Neuronal stem cell (in vitro differentiated cells): Measurements from ENCODE around the gene TPRG1.

Experiments
- DNase-seq: peaks from one replicate; pipeline ENCODE4 v3.0.0-alpha.2; 2013; ENCODE audit warnings: low spot score
- H2AFZ ChIP-seq: one replicate; pipeline ENCODE4 v1.6.1; 2013; ENCODE audit warnings: mild to moderate bottlenecking, low read length, inconsistent platforms
- H2AK5ac ChIP-seq: 2 replicates; pipeline ENCODE4 v1.6.1; 2013; ENCODE audit warnings: low read depth, mild to moderate bottlenecking, inconsistent platforms, low read length, moderate library complexity, mixed read lengths
- H2BK120ac ChIP-seq: 2 replicates; pipeline ENCODE4 v1.6.1; 2013; ENCODE audit warnings: low read depth, mild to moderate bottlenecking, inconsistent platforms, low read length, moderate library complexity, mixed read lengths
- H2BK12ac ChIP-seq: one replicate; pipeline ENCODE4 v1.6.1; 2013; ENCODE audit warnings: low read length, inconsistent platforms
- H2BK15ac ChIP-seq: 2 replicates; pipeline ENCODE4 v1.6.1; 2013; ENCODE audit warnings: mild to moderate bottlenecking, low read length, inconsistent platforms, mixed read lengths
- H2BK5ac ChIP-seq: one replicate; pipeline ENCODE4 v1.6.1; 2013; ENCODE audit warnings: inconsistent platforms, mild to moderate bottlenecking, low read length, moderate library complexity
- H3K14ac ChIP-seq: one replicate; pipeline ENCODE4 v1.6.1; 2013; ENCODE audit warnings: low read length, inconsistent platforms
- H3K18ac ChIP-seq: 2 replicates; pipeline ENCODE4 v1.6.1; 2013; ENCODE audit warnings: low read length, inconsistent platforms
- H3K23ac ChIP-seq: 2 replicates; pipeline ENCODE4 v1.6.1; 2013; ENCODE audit warnings: low read depth, mild to moderate bottlenecking, mixed read lengths, low read length, inconsistent platforms; ENCODE audit not compliant: poor library complexity
- H3K27ac ChIP-seq: replicated peaks from 3 replicates; pipeline ENCODE4 v1.5.1; 2013; ENCODE audit warnings: low read length, inconsistent platforms
- H3K27me3 ChIP-seq, 3 experiments: 2 replicates each; pipeline ENCODE4 v1.6.1; 2013; ENCODE audit warnings: low read length in 3 of 3, mild to moderate bottlenecking in 2 of 3, inconsistent platforms in 1 of 3, low read depth in 1 of 3, mixed read lengths in 1 of 3, moderate library complexity in 1 of 3; ENCODE audit not compliant: control insufficient read depth in 3 of 3, insufficient read depth in 3 of 3
- H3K36me3 ChIP-seq, 2 donors: replicated peaks in 1 of 2; 2 replicates each; pipeline ENCODE4 v1.6.1; 2013; ENCODE audit warnings: low read length in 2 of 2; ENCODE audit not compliant: control insufficient read depth in 2 of 2, insufficient read depth in 2 of 2
- H3K4ac ChIP-seq: 2 replicates; pipeline ENCODE4 v1.6.1; 2013; ENCODE audit warnings: inconsistent platforms, mild to moderate bottlenecking, low read length, moderate library complexity
- H3K4me1 ChIP-seq, 2 donors: 1 replicate in 1 of 2; 2 replicates in 1 of 2; pipeline ENCODE4 v1.6.1; 2013; ENCODE audit warnings: low read length in 2 of 2, low read depth in 1 of 2; ENCODE audit not compliant: control insufficient read depth in 2 of 2, insufficient read depth in 1 of 2
- H3K4me2 ChIP-seq: one replicate; pipeline ENCODE4 v1.6.1; 2013; ENCODE audit warnings: mild to moderate bottlenecking, low read length, inconsistent platforms; ENCODE audit not compliant: insufficient read depth, poor library complexity, severe bottlenecking
- H3K4me3 ChIP-seq, 2 donors: 2 replicates each; pipeline ENCODE4 v1.5.1; 2013; ENCODE audit warnings: low read length in 2 of 2, mild to moderate bottlenecking in 2 of 2, inconsistent platforms in 1 of 2, moderate library complexity in 1 of 2
- H3K79me1 ChIP-seq: one replicate; pipeline ENCODE4 v1.6.1; 2013; ENCODE audit warnings: low read depth, mild to moderate bottlenecking, inconsistent platforms, low read length, moderate library complexity
- H3K9ac ChIP-seq: one replicate; pipeline ENCODE4 v1.6.1; 2013; ENCODE audit warnings: mild to moderate bottlenecking, low read depth, low read length, inconsistent platforms; ENCODE audit not compliant: poor library complexity
- H3K9me3 ChIP-seq, 2 donors: replicated peaks in 1 of 2; 2 replicates each; pipeline versions ENCODE3 to v1.6.1; 2013; ENCODE audit warnings: low read length in 2 of 2, mild to moderate bottlenecking in 2 of 2, inconsistent platforms in 1 of 2, low read depth in 1 of 2, mixed read lengths in 1 of 2, moderate library complexity in 1 of 2; ENCODE audit not compliant: control insufficient read depth in 2 of 2, insufficient read depth in 1 of 2
- H4K8ac ChIP-seq: one replicate; pipeline ENCODE4 v1.6.1; 2013; ENCODE audit warnings: low read depth, mild to moderate bottlenecking, inconsistent platforms, low read length, moderate library complexity
- H4K91ac ChIP-seq: one replicate; pipeline ENCODE4 v1.6.1; 2013; ENCODE audit warnings: low read length, low read depth, mild to moderate bottlenecking, inconsistent platforms; ENCODE audit not compliant: poor library complexity
- WGBS, 2 donors: extraction: QIAGEN DNeasy Blood & Tissue Kit; methylation state at CpG; one replicate each; pipeline ENCODE4 v1.1.7; 2013; ENCODE audit warnings: missing lambda C conversion rate in 2 of 2, mixed read lengths in 1 of 2; ENCODE audit not compliant: insufficient read length in 2 of 2, insufficient replicate concordance in 1 of 2; ENCODE audit errors: extremely low coverage in 2 of 2; 5-methylcytosine and 5-hydroxymethylcytosine counted together

The TPRG1 gene

DNA sequence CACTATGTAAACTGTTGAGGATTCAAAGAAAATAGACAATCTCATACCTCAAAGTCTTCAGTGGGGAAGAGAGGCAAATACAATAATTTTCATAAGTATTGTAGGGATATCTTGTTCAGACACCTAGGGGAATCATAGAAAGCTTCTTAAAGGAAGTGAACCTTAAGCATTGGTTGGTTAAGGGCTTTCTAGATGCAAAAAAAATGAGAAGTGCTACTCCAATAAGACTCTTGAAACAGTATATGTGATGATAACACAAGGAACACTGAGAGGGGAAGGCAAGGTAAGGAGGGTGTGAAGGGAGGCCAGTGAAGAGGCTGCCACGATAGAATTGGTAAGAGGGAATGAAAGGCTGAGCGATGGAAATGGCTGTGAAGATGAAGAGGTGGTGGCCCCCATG is 104.1 kb downstream of the TPRG1 start:
- Histone ChIP-seq H3K27me3 (no peaks in the 10 kb centered on the region), H3K9ac (no peak overlapping the region), H4K8ac (no peak overlapping the region), H3K14ac (no peak overlapping the region), H3K4ac (no peak overlapping the region), H3K4me1 (no peaks in the 10 kb centered on the region), H3K18ac (no peak overlapping the region), H3K79me1 (no peaks in the 10 kb centered on the region), H4K91ac (no peak overlapping the region), H2AK5ac (no peak overlapping the region), H3K23ac (no peak overlapping the region), H2AFZ (no peak overlapping the region), H2BK12ac (no peak overlapping the region), H3K27ac (no peak overlapping the region), H3K4me3 (no peak overlapping the region), H3K4me2 (no peak overlapping the region), H2BK15ac (no peak overlapping the region), H3K36me3 (no peaks in the 10 kb centered on the region), H2BK120ac (no peak overlapping the region), H3K9me3 (no peaks in the 10 kb centered on the region), H2BK5ac (no peak overlapping the region)
- DNase-seq: no peak
- WGBS, 2 donors: no CpG with 5 or more reads among the region's 2 CpGs

DNA sequence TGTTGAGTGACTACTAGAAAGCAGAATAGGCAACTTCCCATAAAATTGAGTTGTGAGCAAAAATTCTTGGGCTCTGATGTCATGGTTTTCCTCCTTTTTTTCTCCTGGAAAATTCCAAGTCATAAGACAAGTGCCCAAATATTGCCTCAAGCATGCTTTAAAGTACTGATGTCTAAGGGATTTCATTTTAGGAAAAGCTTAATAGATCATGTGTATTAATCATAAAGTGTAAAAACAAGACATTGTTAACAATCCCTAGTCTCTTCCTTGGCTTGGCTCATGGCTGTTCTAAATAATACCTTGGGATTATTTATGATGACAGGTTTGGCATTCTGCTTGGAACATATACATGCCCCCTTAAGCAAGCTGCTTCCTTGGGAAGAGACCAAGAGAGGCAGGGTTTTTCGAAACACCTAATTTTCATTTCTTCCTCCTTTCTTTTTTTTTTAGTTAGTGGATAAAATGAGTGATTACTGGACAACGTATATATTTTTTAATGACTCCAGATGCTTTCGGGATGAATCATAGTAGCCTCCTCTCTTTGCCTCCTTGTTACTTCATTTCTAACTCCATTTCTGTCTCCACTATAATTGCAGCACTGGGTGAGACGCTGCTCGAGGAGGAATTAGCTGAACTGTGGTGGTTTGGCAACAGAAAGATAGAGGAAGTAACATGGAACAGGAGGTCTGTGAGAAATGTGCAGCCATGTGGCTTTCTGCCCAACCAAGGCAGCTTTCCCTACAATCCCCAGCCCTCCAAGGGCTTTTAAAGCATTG is 104.9 kb downstream of the TPRG1 start:
- Histone ChIP-seq H3K36me3 (no peaks in the 10 kb centered on the region), H3K27me3 (no peaks in the 10 kb centered on the region), H2BK5ac (no peak overlapping the region), H3K9ac (no peak overlapping the region), H2BK12ac (no peak overlapping the region), H4K8ac (no peak overlapping the region), H3K23ac (no peak overlapping the region), H3K18ac (no peak overlapping the region), H2AFZ (no peak overlapping the region), H3K4me2 (no peak overlapping the region), H3K14ac (no peak overlapping the region), H2BK15ac (no peak overlapping the region), H3K4me3 (no peak overlapping the region), H3K4me1 (no peaks in the 10 kb centered on the region), H3K79me1 (no peaks in the 10 kb centered on the region), H3K27ac (no peak overlapping the region), H3K4ac (no peak overlapping the region), H2BK120ac (no peak overlapping the region), H3K9me3 (no peaks in the 10 kb centered on the region), H2AK5ac (no peak overlapping the region), H4K91ac (no peak overlapping the region)
- no CpG with 5 or more reads among the region's 5 CpGs for WGBS, 2 donors
- no peak for DNase-seq

DNA sequence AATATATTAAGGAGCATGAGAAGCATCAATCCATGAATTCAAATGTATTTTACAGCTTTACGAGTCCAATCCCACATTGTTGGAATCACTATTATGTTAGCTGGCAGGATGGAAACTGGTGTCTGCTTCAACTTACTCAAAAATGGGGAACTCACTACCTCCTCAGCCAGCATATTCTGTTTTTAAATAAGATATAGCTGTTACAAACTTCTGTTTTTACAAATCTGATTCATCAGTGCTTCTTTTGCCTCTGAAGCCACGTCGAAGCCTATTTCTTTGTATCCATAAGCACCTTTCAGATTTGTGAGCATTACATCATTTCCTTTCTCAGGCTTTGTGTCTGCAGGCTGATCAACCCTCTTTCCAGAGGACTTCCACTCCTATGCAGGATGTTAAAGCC is 105.9 kb downstream of the TPRG1 start:
- Histone ChIP-seq H4K8ac (no peak overlapping the region), H3K4ac (no peak overlapping the region), H2BK12ac (no peak overlapping the region), H3K27ac (no peak overlapping the region), H3K18ac (no peak overlapping the region), H2BK15ac (no peak overlapping the region), H3K4me3 (no peak overlapping the region), H3K9ac (no peak overlapping the region), H2BK5ac (no peak overlapping the region), H3K27me3 (no peaks in the 10 kb centered on the region), H4K91ac (no peak overlapping the region), H3K4me2 (no peak overlapping the region), H2AK5ac (no peak overlapping the region), H2BK120ac (no peak overlapping the region), H2AFZ (no peak overlapping the region), H3K9me3 (no peaks in the 10 kb centered on the region), H3K14ac (no peak overlapping the region), H3K79me1 (no peaks in the 10 kb centered on the region), H3K36me3 (no peaks in the 10 kb centered on the region), H3K4me1 (no peaks in the 10 kb centered on the region), H3K23ac (no peak overlapping the region)
- no peak for DNase-seq
- no CpG with 5 or more reads among the region's 3 CpGs for WGBS, 2 donors

DNA sequence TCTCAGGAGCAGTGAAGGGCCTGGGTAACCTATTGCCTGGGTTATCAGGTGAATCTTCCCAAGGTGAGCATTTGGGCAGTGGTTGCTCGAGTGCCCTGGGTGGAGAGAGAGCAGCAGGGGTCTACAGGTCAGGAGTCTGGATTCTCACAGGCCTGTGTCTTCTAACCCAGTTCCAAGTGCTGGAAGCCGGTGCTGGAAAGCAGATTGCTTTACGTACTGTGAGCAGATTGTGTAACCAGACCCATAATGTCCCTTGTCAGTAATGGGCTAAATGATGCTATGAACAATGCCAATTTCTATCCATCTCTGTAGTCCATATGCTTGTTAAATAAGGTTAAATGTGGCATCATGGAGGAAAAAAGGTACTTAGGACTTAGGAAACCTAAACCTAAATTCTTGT is 106.5 kb downstream of the TPRG1 start:
- H3K27ac ChIP-seq: no peak overlapping the region
- H3K9ac ChIP-seq: no peak overlapping the region
- no peak overlapping the region for H3K23ac ChIP-seq
- no peak overlapping the region for H2BK120ac ChIP-seq
- no peak overlapping the region for H3K4ac ChIP-seq
- no peak overlapping the region for H2BK12ac ChIP-seq
- no peaks in the 10 kb centered on the region for H3K27me3 ChIP-seq
- no peak overlapping the region for H2AK5ac ChIP-seq
- H2BK5ac ChIP-seq: no peak overlapping the region
- DNase-seq: no peak
- no peak overlapping the region for H3K4me2 ChIP-seq
- no peaks in the 10 kb centered on the region for H3K9me3 ChIP-seq
- no peaks in the 10 kb centered on the region for H3K79me1 ChIP-seq
- H2AFZ ChIP-seq: no peak overlapping the region
- H4K91ac ChIP-seq: no peak overlapping the region
- no peak overlapping the region for H2BK15ac ChIP-seq
- H3K18ac ChIP-seq: no peak overlapping the region
- no CpG with 5 or more reads among the region's 3 CpGs for WGBS, 2 donors
- H3K14ac ChIP-seq: no peak overlapping the region
- H3K36me3 ChIP-seq: no peaks in the 10 kb centered on the region
- no peak overlapping the region for H3K4me3 ChIP-seq
- no peaks in the 10 kb centered on the region for H3K4me1 ChIP-seq
- H4K8ac ChIP-seq: no peak overlapping the region
